ENCODE data around the gene ARL5B.

Gene ARL5B

DNA sequence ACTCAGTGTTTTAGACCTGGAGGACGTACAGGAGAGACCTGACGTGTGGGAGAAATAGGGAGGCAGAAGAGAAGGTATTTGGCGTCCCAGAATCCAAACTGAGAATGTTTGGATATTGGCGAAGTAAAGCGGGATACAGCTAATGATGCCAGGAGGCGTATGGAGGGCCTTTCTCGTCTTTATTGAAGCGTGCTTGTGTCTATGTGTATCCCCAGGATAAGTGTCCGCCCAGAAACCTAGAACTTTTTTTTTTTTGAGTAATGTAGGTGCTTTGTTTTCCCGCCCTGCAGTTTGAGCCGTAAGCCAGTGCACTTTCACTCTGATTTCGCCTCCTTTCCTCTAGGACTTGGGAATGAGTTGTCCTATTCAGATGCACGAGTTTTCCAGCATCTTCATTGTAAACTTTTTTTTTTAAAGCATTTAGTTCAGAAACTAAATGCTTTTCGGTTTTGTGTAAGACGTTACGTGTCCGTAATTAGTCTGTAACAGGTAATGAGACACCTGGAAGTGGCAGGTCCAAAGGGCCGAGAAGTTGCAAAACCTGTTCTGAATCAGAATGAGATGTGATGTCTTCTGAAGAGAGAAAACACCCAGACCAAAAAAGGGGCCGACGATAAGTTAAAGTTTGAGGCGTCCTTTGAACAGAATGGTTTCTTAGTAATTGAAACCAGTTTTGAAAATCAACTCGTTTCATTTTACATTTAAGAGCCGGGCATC lies 746 bp downstream of the ARL5B start:
- no peak for DNase-seq

GRCh38 chr10:18660816-18661431 lies 1.7 kb downstream of the ARL5B start:
- DNase-seq = no peak

DNA sequence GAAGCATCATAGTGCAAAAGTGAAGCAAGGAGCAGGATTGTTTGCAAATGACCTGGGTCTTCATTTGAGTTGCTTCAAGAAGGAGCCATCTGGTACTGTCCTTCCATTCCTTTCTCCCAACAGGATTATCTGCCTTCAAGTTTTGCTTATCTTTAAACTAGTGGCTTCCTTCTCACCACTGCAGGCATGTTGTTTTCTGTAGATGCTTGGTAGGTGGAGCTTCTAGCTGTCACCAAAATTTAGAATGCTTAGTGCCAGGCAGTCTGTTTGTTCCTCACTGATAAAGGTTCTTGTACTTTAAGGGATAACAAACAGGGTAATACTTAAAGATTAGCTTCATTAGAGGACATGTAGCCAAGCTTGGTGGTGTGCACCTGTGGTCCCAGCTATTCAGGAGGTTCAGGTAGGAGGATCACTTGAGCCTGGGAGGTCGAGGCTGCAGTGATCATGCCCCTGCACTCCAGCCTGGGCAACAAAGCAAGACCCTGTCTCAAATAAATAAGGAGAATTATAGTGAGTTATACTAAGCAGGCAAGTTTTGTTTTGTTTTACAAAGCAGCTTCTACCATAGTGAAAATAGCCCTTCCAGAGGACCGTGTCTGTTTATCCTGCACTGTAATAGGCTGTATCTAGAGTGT lies 5.7 kb downstream of the ARL5B start:
- DNase-seq = no peak

DNA sequence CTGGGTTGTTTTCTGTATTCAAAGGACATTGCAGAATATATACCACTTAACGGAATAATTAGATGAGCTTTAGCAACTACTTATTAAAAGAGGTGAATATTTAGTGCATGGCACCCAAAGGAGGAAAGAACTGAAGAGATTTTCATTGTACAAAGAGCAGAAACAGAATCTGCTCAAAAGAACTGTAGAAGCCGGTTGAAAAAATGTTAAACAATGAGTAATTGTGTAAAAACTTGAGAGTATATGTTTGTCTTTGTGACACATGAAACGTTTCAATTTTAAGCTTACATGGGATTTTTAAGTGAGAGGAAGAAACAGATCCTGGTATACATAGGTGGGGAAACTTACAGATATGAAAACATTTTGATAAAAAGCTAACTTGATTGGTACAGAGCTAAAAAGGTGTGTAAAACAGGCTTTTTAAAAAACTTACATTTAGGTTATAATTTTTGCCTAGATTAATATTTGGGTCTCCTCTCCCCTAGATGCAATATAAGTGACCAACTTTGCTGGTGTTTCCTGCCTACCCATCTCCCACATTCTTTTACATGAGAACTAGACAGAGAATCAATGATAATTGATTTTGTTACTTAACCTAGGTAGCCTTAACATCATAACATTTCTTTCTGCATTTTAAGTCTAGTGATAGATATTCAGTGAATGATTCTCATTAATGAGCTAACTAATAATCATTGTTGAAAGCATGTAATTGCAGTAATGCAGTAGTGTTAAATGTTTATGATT lies 6.8 kb downstream of the ARL5B start:
- no peak for DNase-seq

DNA sequence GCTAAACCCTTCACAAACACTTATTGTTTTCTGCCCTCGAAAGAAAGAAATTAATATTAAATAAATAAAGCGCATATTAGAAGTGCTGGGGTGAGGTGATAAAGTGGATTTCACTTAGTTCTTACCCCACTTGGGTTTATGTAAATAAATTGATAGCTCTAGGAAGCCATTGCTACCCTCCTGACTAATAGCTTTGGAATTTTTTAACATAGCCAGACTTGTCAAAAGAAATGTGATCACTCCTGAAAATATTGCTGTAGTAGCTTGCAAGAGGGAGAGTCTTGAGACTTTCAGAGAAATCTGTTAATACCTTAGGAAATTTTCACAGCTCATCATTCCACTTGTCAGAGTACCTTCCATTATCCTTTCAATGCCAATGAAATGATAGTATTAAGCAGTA lies 7.6 kb downstream of the ARL5B start:
- DNase-seq = no peak

- no peak for DNase-seq
Measured at GRCh38 chr10:18668026-18668425, 8.8 kb downstream of the ARL5B start.

GRCh38 chr10:18675086-18675801 lies 16.0 kb downstream of the ARL5B start:
- DNase-seq = no peak

GRCh38 chr10:18680754-18681153 lies 21.5 kb downstream of the ARL5B start:
- no peak for DNase-seq

DNA sequence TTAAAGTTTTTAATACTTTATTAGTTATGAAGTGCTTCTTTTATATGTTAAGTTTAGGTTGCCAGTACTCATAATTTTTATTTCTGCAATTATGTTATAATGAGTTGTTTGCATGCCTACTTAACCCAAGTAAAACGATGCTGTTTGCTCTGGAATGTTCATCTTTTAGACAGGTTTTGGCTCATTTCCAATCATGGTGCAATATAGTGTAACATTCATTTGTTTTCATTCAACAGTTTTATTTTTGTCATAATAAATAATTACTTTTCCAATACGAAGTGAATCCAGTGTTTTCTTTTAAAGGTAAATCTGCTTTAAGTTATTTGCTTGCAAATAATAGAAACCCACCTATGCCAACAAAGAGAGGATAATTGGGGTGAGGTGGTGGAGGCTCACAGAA lies 22.1 kb downstream of the ARL5B start:
- no peak for DNase-seq

DNA sequence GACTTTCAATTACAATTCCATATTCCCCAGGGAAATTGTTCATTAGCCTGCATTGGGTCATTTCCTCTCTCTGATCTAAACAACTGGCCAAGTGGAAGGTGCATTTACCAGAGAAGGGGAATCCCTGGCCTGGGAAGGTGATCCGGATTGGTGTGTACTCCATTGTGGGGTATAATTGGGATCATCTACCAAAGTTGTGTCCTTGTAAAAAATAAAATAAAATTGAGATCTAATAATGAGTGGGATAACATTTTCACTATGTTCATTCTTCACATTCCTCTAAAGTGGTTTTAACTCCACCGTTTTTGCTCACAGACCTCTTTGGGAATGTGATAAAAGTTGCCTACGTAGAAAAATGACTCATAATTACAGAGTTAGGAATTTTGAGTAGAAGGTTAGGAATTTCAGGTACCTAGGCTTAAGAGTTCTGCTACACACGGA lies 22.8 kb downstream of the ARL5B start:
- DNase-seq = no peak

DNA sequence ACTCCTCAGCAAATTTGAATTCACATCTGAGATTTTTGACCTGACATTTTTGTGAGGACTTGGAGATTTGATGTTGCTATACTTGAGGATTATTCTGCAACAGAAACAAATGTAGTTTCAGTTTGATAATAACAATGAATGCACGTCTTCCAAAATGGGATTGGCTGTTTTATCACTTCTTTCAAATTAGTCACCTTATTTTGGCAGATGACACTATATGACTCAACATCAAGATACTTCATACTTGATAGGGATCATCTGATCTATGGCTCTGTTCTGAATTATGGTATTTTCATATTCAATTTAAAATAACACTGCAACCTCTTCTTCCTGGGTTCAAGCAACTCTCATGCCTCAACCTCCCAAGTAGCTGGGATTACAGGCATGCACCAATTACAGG lies 24.2 kb downstream of the ARL5B start:
- DNase-seq = no peak

GRCh38 chr10:18684416-18684815 lies 25.2 kb downstream of the ARL5B start:
- no peak for DNase-seq

GRCh38 chr10:18684953-18685352 lies 25.7 kb downstream of the ARL5B start:
- DNase-seq = no peak

DNA sequence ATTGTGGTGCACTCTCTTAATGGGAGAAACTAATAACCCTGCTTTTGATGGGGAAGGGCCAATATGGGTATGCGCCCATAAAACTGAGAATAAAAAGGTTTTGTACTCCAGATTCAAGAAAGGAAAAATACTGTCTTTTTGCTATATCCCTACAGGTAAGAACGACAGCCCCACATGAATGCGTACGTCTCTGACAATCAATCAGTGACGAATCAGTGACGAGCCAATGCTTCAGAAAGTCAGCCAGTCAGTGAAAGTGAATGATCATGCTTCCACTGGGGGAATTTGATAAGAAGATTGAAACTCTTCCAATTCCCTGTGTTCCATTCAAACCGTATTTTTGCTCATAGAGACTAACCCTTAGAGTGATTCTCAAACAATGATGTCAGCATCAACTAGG lies 26.3 kb downstream of the ARL5B start:
- no peak for DNase-seq

DNA sequence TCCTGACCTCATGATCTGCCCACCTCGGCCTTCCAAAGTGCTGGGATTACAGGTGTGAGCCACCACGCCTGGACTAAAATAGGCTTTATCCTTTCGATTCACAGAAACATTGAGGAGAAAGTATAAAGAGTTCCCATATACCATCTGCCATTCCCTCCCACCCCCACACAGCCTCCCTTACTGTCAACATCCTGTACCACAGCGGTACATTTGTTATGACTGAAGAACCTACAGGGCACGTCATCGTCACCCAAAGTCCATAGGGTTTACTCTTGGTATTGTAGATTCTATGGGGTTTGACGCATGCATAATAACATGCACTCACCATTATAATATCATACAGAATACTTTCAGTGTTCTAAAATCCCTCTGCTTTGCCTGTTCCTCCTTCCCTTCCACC lies 28.0 kb downstream of the ARL5B start:
- no peak for DNase-seq

DNA sequence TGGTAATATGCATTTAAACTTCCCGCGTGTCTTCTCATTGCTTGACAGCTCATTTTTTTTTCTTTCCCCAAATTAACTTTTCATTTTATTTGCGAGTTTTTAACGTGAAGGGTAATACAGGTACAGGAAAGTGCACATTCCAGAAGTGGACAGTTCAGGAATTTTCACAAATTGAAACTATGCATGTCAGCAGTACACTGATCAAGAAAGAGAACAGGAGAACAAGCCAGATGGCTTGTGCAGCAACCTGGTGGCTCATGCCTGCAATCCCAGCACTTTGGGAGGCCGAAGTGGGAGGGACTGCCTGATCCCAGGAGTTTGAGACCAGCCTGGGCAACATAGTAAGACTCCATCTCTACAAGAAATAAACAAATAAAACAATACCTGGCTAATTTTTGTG lies 28.5 kb downstream of the ARL5B start:
- no peak for DNase-seq

GRCh38 chr10:18689498-18689897 lies 30.3 kb downstream of the ARL5B start:
- DNase-seq = no peak

DNA sequence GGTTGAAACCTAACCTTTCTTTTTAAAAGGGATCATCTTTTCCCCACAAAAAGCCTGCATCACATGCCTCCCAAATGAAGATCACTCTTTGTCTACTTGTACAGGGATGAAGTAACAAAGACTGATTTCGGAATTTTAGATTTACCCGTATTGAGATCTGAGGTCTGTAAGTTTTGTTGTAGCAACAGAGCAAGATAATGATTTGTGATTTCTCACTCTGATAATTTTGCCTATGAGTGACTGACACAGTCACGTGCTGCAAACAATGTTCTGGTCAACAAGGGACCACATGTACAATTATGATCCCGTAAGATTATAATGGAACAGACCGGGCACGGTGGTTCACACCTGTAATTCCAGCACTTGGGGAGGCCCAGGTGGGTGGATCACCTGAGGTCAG lies 31.3 kb downstream of the ARL5B start:
- DNase-seq = no peak

- no peak for DNase-seq
Measured at GRCh38 chr10:18699849-18700840, 40.9 kb downstream of the ARL5B start.

DNA sequence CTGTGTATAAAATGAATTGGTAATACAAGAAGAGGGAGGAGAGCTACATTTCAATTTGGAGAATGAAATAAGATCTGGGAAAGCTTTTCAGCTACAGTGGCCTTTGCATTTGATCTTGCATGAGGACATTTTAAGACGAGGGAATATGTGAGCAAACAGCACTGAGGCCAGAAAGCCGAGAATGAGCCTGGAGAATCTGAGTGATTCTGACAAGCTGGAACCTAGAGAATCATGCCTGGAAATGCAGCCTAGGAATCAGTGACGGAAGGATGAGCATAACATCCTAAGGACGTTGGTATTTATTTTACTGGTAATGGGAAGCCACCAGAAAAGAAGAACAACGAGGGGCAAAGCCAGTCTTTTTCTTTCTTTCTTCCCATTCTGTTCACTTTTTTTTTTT lies 44.3 kb downstream of the ARL5B start:
- no peak for DNase-seq

DNA sequence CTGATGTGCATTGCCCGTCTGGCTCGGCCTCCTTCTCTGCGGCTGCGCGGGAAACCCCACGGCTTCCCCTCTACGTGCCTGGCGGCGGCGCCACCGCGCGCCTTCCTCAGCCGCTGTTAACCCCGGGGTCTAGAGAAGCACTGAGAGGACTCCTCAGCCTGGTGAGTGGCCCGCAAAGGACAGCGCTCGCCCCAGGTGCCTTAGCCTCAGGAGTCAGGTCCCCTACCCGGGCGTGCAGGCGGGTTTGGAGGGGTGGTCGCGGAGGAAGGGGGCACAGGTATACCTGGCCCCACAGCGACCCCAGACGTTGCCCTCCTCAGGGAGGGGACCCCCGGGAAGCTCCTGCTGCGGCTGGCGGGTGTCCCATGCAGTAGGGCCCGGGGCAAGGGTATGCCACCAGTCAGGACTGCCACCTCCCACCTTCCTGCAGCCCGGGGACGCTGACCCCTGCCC lies 51.0 kb downstream of the ARL5B start:
- DNase-seq = no peak

DNA sequence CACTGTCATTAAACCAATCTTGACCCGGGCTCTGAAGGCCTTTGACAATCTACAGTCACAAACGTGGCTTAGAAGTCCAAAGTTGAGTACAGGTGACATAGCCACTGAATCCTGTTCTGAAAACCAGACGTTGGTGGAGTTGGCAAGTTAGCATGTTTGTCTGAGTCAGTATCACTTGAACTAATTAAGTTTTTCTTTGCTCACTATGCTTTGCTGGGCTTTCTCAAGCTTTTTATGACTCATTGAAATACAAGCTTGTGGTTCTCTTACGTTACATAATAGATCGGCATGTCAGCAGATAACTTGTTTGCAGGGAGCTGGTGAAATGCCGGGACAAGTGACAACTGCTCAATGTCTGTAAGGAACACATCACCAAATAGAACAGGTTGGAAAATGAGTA lies 53.8 kb downstream of the ARL5B start:
- no peak for DNase-seq

Measured in activated effector memory CD4-positive, alpha-beta T cell treated with anti-CD3 and anti-CD28 coated beads, Interleukin-2, amount 50 U/mL, for 16 hours (primary cell).